Embryonic facial prominence (tissue), 1 donor: ENCODE results near the gene AHRR.

Experiments used
- DNase-seq: peaks from one replicate; pipeline ENCODE4 v3.0.0-alpha.2; 2016; ENCODE audit errors: extremely low spot score

The AHRR gene

DNA sequence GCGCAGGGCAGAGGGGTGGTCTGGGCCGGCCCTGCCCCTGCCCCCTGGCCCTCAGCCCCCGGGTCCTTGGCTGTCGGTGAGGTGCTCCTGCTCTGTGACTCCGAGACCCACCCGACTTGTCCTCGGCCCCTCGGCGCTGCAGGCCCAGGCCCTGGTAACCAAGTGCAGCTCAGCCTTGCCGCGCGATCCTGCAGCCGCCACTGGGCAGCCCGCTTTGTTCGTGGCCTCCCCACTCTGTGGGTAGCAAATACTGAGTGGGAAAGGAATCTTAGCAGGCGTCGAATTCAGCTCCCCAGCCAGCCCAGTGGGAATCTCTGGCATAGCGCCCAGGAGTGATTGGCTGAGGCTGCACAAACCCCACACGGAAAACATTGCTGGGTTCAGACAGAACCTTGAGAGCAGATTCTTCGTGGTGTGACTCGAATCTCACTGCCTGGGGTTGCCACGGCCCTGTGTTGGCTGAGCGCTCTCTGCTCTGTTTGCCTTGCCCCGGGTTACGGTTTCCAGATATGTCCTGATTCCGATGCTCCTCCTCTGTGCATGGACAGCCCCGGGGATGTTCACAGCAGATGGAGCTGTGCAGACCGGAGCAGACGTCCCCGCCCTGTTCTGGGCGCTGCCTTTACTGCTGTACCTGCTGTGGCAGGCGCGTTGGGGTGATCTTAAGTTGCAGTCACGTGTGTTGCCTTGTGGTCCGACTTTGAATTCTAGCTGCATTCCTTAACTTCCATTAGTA lies 108.1 kb downstream of the AHRR start:
- no peak for DNase-seq

DNA sequence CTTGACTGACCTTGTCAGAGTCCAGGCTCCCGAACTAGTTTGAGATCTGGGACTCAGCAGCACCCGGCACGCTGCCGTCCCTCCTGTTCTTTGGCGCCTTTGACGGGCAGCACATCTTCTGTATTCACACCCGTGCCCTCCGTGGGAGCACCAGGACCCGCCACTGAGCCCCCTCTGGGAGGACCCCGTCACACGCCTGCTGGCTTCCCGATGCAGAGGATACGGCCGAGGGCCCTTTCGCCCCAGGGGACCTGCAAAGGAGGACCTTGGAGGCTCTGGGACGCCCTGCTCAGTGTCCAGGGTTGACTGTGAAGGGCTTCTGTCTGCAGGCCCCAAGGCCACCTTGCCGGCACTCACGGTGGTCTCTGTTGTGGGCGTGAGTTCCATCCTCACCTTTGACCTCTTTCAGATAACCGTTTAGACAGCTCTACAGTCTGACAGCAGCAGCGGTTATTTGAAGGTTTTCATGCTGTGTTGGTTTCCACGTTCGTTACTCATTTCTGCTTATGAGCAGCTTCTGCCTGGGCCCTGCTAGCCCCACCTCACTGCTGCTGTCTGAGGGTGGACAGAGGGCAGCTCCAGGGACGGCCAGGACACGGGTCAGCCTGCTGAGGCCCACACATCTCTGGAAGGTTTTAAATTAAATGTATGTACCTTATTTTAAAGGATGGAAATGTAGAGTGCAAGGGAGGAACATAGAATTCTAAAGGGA lies 108.9 kb downstream of the AHRR start:
- DNase-seq, result no peak

DNA sequence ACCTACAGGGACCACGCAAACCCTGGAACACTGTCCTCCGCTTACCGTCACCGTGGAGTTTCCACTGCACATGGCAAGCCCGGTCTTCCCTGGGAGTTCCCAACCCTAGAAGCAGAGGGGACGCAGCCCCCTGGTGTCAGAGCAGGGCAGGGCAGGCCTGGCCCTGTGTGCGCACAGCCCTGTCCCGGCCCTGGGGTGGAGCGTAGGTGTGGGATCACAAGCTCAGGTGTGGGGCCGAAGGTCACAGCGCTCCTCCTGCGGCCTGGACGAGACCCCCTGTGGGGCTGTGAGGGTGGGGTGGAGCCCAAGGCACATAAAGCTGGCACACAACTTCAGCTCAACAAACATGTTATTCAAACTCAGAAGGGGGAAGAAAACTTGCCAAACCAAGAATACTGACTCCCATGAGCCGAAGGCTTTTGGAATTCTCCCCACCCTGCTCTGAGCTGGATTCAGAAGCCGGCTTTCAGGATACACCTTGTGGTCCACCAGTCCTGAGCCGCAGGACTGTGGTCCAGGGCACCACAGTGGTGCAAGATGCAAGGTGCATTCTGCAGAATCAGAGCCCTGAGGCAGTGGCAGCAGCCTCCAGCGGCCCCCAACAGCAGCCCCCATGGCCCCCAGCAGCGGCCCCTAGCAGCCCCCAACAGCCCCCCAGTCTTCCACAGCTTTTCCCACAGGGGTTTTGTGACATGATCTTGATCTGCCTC lies 109.6 kb downstream of the AHRR start:
- no peak for DNase-seq

DNA sequence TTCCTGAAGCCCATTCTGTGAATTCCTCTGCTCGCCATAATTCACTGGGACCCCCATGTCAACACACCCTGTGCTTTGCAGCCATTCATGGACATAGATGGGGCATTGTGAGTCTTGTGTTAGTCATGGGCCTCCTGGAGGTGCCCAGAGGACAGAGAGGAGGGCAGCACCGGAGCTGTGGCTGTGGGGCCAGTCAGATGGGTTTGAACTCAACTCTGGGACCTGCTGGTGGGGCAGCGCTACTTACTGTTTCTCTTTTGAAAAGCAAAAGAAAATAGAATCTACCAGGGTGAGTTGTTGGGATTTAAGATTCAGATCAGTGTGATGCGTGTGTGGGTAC lies 110.2 kb downstream of the AHRR start:
- DNase-seq, result no peak

DNA sequence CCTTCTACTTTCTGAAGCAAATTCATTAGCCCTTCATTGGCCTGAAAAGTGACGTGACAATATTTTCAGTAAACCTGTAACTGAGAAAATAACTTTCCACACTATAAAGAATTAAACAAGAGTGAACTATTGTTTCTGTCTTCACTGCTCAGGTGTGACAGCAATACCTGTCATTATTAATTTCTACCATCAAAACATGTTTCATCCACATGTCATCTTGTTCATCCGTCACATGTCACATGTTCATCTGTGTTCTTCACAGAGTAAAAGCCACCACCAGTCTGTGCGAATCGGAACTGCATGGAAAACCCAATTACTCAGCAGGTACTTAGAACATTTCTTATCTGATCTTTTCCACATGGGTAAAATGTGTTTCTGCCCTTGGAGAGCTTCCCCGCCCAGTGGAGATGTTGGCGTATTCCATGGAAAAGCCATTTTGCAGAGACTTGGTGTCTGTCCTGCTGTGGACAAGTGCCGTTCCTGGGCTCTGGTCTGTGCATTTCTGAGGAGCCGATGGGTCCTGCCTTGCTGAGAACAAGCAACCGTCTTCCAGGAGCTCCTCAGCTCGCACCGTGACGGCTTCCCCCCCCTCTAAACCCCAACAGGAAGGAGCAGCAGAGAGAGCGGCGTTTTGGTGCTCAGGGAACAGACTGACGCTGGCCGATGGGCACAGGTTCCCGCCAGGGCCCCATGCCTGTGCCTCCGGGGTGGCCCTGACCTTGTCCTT lies 110.8 kb downstream of the AHRR start:
- no peak for DNase-seq

DNA sequence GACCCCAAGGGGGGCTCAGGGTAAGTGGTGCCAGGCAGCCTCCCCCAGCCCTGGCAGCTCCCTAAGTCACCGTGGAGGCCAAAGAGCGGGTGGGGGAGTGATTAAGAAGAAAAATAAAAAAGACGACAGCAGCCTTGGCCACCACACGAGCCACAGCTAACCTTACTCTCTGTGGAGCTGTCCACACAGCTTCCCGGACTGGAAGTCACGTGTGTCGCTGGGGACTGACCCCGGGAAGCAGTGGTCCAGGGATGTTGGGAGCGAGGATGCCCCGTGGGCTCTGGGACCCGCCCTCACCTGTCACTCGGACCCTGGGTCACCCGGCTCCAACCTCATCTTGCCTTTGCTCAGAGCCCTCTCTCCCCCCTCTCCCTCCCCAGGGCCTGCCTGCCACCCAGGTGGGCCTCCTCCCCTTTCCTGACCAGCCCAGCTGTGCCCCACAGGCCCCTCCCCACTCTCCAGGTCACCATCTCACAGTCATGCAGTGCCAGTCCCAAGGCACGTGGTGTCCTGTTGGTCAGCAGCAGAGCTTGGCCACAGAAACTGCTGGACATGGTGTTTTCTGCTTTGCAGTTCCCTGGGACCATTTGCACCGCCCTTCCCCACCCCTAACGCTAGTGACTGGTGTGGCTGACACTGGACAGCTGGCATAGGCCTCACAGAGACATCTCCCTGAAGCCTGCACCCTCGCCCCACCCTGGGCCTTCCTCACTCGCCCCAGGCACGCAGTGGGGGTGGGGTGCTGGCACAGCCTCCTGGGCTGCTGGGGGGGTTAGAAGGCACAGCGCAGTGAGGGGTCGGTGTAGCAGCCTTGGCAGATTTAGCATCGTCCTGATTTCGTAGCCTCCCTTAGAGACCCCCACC lies 111.6 kb downstream of the AHRR start:
- DNase-seq, result no peak

DNA sequence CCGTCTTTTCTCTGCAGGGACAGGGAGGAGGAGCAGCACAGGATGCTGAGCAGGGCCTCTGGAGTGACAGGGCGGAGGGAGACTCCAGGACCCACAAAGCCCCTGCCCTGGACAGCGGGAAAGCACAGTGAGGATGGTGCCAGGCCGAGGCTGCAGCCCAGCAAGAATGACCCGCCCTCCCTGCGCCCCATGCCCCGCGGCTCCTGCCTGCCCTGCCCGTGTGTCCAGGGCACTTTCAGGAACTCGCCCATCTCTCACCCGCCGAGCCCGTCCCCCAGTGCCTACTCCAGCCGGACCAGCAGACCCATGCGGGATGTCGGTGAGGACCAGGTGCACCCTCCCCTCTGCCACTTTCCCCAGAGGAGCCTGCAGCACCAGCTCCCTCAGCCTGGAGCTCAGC lies 112.3 kb downstream of the AHRR start:
- DNase-seq, result no peak

DNA sequence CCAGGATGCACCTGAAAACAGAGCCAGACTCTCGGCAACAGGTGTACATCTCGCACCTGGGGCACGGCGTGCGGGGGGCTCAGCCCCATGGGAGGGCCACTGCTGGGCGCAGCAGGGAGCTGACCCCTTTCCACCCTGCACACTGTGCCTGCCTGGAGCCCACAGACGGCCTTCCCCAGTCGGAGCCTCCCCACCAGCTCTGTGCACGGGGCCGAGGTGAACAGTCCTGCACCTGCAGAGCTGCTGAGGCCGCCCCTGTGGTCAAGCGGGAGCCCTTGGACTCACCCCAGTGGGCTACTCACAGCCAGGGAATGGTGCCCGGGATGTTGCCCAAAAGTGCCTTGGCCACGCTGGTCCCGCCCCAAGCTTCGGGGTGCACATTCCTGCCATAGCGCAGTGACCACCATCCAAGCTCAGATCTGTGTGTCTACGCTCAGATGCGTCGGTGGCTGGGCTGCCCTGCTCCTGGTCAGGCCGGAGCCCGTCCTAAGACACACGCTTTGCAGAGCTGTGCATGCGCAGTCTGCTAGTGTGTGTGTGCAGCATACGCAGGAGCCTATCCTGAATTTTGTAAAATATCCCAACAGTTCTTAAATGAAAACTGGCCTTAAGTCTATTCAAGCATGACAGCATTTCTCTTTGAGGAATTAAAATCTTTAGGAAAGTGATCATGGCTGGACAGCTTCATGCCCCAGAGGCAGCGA lies 113.1 kb downstream of the AHRR start:
- DNase-seq, result no peak

DNA sequence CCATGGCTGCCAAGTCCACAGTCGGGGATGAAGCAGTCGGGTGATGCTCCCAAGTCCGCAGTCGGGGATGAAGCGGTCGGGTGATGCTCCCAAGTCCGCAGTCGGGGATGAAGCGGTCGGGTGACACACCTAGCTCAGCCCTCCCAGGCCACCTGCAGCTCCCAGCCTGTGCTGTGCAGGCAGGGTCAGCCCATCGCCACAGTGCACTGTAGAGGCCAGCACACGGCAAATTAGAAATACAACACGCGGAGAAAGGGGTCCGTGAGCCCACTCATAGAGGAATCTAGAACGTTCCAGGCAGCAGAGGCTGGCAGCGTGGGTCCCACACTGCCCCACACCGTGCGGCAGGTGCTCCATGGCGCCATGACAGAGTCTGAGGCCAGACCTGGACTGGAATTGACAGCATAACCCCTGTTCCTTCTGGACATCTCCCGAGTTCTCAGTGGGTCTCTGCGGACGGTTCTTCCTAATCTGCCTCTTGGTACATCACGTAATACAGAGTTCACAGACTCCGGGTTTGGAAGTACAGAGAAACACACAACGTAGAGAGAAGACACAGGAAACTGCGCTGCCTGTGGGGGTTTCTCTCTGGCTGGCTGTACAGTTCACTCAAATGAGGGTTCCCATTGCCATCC lies 113.8 kb downstream of the AHRR start:
- no peak for DNase-seq

DNA sequence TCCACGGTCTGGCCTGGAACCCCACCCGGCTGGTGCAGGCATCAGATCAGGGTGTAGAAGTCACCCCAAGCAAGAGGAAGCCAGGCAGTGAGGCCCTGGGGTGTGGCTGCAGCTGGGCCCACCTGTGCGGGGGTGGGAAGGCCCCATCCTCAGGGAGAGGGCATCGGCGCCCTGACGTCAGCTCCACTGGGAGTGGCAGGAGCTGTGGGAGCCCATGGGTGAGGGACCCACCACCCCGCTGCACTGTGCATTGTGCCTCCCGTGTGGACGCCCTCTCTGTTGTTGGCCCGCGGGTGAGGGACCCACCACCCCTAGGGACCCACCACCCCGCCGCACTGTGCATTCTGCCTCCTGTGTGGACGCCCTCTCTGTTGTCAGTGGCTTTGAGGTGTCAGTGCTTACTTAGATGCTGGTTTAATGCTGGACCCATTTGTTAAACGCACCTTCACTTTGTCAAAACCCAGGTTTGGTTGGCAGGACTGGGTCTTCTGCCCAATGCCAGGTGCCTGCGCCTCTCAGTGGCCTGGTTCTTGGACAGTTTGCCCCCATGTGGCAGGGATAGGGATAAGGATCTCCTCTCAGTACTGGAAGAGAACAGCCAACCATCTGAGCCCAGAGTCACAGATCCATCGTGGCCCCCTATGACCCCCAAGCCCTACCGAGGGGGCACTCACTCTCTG lies 114.6 kb downstream of the AHRR start:
- DNase-seq, result no peak

DNA sequence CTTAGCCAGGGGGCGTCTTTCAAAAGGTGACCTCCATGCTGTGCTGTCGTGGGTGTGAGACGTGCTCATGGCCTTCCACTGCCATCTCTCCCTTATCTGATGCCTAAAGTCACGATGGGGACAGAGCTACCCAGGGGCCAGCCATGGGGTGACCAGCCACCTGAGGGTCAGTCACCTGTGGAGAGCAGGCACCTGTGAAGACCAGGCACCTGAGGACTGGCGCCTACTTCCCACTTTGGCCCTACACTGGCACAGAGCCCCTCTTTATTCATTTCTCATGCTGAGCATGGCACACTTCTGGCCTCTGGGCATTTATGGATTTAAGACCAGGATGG lies 115.1 kb downstream of the AHRR start:
- no peak for DNase-seq

DNA sequence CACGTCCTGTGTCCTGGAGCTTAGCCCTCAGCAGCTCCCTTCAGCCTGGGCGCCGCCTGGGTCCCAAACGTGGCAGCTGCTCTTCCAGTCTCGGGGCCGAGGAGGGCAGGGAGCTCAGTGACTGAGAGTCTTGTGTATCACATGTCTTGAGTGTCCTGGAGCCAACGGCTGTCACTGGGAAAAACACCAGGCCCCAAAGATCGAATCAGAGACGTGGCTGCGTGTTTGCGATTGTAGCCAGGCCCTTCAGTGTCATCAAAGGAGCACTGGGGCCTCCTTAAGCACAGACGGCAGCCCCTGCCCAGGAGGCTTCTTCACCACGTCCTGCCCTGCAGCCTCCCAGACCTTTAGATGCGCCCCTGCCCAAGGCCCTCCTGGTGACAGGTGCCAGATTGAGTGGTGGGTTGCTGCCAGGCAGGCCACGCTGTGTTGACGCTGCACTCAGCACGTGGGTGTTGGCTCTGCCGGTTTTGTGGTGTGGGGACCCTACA lies 115.8 kb downstream of the AHRR start:
- no peak for DNase-seq

DNA sequence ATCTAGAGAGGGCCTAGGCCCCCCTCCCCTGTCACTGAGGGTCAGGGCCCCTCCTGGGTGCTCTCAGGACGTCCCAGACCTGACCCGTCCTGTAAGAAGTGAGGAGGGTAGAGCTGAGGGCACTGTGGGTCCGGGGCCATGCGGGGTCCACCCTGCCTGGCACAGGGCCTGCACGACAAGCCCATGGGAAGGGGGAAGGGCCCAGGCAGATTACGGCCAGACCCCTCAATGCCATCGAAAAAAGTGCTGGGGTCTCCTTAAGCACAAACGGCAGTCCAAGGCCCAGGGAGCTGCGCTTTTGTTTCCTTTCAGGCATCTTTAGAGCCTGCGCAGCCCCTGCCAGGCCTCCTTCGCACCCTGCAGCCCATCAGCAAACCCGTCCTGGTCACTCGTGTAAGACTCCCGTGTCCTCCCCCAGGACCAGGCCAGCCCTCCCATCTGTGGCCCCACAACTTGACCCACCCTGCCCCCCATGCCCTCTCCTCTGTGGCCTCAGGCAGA lies 117.0 kb downstream of the AHRR start:
- no peak for DNase-seq

DNA sequence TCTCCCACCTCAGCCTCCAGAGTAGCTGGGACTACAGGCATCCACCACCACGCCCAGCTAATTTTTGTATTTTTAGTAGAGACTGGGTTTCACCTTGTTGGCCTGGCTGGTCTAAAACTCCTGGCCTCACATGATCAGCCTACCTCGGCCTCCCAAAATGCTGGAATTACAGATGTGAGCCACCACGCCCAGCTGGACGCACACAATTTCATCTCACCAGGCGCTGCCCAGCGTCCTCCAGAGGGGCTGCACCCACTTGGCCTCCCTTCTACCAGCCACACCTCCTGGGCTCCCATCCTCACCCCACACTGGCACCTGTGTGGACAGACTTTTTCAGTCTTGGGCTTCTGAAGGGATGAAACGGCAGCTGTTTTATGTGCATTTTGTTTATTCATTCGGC lies 117.7 kb downstream of the AHRR start:
- no peak for DNase-seq

DNA sequence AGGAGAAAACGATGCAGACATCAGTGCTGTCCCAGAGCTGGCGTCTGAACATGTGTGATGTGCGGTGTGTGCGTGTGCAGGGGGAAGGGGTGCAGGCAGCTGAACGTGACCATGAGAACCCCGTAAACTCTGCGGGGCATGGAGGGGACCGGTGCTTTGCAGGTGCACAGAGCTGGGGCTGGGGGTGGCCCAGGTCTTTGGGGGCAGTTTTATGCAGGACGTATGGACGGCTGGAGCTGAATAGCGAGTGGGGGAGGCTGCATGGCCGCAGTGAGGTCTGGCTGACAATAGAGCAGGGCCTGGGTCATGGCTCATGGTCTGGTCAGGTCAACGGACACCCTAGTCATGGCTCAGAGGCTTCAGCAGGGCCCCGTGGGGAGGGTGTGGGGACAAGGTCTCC lies 118.1 kb downstream of the AHRR start:
- no peak for DNase-seq

DNA sequence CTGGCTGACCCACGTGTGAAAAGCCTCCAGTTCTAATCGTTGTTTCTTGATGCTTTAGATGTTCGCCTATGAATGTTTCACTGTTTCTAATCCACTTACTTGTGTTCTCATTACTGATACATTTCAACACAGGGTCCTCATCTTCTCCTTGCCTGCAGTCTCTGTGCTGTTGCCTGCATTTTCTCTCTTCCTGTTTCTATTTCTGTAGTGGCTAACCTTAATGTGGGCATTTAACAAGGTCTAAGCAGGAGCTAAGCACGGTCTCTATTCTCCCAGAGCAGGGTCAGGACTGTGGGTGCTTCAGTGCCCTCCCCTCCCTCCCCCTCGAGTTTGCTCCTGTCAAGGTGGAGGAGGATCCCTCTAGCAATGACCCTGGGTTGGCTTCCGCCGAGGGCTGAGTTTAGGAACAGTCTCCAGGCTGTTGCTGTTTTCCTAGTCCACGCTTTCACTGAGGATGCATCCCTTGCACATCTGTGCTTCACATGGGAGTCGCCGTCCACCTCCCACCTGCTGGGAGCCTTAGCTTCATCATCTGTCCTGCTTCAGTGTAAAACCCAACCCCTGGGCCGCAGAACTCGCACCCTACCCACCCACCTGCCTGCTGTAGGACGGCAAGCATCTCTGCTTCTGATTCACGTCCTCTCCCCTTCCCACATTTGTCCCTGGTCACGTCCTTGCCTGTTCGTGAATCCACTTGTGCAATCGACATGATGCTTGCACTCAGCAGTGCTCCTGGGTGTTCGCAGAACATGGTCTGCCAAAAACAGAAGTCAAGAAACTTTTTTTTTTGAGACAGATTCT lies 119.1 kb downstream of the AHRR start:
- no peak for DNase-seq

DNA sequence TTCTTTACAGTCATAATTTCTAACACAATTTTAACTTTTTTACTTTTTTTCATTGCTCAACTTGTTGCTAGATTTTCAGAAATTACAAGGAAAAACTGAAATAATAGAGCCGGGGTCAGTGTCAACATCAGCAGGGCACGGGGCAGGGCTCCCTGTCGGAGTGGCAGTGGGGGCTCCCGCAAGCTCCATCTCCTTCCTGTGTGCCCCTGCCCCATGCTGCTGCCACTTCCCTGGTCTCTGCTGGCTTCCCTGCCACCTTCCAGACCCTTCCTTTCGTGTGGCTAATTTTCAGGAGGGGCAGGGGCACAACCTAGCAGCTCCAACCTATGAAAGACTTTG lies 120.5 kb downstream of the AHRR start:
- no peak for DNase-seq

DNA sequence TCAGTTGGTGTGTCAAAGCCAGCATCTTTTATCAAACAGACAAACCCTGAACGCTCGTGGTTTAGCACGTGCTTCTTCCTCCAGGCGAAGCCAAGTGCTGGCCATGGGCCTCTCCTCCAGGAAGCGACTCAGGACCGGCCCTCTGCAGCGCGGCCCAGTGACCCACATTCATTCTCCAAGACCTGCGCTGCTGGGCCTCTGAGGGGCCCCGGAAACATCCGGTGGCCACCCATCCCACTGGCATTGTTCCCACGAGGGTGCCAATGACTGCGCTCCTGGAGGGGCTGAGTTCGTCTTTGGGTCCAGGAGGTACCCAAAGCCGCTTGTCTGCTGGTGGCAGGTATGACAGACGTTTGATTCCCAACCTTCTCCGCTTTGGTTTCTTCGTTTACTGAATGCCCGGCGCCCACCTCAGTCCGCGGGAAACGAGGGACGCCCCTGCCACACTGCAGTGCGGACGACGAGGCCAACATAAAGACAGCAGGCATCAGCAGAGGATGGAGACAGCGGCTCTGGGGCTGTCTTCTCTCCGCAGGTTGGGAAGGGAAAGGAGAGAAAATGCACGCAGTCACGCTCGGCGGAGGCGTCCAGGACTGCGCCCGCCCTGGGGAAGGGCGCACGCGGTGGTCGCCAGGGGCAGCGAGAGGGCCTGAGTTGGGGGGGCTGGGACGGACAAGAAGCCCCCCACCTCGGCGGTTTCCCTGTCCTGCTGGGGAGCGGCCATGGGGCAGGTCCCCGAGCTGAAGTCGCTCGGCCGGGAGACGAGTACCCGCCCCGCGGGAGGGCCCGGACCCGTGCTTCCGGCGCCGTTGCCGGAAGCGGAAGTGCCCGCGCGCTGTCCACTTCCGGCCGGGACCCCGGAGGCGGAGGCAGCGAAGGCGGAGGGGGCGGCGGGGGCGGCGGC lies 121.1 kb downstream of the AHRR start, which contains the start of gene EXOC3:
TSS of gene EXOC3 (plus strand) at position 842 of the 904 bp plus-strand sequence. CDS start 3,030 bp downstream, outside the sequence.
- DNase-seq, result no peak
